GM19468 (cell line): Measurements from ENCODE around the gene CNOT6.
"Not testable (repeated sequence)": the region's sequence is repeated elsewhere in the genome, so short reads cannot be mapped to it uniquely, and the experiment has no call there.

Experiments used
- ATAC-seq: cut with Tn5 transposase; IDR thresholded peaks from one replicate; pipeline ENCODE4 v1.9.1; 2021; ENCODE audit warnings: mild to moderate bottlenecking, moderate library complexity, moderate number of reproducible peaks; ENCODE audit not compliant: unreplicated experiment; ENCODE audit errors: extremely low read depth

The CNOT6 gene

DNA sequence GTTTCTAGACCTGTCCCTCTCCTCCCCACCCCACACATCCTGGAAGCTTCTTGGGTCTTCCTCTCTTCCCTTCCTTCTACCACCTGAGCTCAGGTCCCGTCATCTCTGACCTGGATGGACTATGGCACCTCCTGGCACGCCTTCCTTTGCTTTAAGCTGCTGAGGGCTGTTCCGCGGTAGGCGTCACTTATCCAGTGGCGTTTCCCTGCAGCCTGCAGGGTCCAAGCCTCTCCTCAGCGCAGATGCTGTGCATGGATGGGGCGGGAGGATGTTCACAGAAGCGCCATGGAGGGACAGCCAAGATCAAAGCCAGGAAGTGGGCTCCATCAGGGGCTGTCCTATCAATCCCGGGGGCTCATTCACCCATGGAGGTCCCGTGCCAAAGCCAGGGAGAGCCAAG lies 23.8 kb upstream of the CNOT6 start:
- ATAC-seq = no peak

DNA sequence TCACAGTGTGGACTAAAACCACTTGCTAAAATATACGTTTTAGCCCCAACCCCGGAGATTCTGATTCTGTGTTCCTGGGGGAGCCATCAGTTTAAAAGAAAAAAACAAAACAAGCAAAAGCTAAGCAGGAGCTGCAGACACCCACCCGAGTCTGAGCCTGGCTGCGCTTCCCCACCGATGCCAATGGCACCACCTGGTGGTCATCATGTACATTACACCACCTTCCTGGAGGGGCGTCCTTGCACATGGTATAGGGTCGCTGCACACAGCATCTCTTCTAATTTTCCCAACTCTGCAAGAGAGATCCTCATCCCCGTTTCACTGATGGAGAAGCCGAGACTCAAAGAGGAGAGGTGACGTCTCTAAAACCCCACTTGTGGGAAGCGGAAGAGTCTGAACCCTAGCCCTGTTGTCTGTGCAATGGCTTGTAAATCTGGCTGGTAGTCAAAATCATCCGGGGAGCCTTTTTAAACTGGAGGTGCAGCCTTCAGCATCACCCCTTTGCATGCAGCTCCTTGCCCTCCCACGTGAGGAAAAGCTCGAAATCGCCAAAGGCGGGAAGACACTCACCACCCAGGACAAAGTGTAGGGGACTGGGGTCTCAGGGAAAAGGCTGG lies 23.1 kb upstream of the CNOT6 start:
- ATAC-seq = peak; percentile 38

DNA sequence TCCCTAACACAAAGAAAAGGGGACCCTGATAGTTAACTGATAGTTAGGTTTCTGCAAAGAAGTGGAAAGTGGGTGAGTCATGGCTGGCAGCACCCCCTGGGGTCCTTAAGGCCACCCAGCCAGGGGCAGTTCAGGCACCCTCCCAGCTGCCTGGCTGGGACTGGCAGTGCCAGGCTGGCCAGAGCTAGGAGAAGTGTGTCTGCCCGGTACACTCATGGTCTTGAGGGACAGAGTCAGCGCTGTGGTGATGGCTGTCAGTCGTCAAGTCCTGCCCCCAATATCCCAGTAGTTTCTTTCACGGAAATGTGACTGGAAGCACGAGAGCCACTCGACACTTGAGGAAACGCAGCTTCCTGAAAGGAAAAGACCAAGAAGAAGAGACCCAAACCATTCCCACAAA lies 22.3 kb upstream of the CNOT6 start:
- ATAC-seq = no peak

DNA sequence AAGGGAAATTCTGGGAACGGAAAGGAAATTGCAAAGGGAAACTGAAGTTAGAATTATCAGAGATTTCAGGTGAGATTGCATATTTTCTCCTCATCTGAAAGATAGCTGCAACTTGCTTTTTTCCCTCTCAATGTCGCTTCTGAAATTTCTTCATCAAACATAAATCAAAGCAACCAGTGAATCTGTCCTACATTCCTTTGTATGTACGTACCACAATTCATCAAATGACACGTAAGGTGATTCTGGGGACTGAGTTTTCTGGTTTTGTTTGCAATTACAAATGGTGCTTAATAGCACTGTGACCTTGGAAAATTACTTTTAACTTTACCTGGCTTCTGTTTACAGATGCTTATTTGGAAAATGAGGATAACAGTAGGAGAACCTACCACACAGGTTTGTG lies 21.9 kb upstream of the CNOT6 start:
- ATAC-seq = no peak

DNA sequence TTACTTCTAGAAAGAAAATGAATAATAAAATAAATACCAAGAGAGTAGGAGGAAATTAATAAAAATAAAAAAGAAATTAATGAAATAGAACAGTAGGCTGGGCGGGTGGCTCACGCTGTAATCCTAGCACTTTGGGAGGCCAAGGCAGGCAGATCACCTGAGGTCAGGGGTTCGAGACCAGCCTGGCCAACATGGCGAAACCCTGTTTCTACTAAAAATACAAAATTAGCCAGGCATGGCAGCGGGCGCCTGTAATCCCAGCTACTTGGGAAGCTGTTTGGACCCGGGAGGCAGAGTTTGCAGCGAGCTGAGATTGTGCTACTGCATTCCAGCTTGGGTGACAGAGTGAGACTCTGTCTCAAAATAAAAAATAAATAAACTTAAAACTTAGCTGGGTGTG lies 20.8 kb upstream of the CNOT6 start:
- not testable (repeated sequence) for ATAC-seq

DNA sequence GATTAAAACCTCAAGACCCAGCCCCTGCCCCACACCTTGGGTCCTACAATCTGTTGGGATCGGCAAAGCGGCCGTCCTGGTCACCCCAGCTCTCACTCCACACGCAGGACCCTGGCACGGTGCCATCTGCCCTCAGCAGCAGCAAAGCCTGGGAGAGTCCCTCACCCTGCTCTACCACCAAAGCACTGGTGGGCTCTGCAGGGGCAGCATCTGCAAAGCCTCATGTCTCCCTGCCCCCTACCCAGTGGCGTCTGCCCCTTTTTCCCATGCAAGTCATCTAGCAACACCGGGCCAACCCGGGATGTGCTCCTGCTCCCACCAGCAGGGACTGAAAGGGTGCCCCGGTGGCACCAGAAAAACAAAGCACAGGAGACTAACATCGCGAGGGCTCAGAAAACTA lies 19.6 kb upstream of the CNOT6 start:
- no peak for ATAC-seq

DNA sequence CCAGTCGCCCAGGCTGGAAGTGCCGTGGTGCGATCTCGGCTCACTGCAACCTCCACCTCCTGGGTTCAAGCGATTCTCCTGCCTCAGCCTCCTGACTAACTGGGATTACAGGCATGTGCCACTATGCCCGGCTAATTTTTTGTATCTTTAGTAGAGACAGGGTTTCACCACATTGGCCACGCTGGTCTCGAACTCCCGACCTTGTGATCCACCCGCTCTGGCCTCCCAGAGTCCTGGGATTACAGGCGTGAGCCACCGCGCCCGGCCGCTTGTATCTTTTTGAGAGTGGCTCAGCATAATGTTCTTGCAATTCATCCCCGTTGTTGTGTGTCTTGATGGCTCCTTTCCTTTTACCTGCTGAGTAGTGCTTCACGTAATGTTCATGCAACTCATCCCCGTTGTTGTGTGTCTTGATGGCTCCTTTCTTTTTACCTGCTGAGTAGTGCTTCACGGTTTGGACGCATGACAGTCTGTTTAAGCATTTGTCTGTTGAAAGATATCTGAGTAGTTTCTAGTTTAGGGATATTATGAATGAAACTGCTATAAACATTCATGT lies 18.1 kb upstream of the CNOT6 start:
- not testable (repeated sequence) for ATAC-seq

DNA sequence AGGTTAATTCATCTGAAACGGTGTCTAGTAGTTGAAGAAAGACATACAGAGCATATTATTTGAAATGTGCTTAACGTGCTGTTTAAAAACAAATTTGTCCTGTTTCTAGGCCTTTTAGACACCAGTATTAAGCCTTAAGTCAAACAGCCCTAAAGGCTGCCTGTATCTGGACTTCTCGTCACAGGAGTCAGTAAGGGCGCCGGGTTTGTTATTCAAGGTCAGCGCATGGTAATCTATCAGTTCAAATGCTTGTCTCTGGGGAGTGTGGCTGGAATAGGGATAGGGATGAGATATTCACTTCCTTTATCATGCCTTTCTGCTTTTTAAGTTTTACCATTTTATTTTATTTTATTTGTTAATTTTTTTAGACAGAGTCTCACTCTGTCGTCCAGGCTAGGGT lies 9.4 kb upstream of the CNOT6 start:
- ATAC-seq = no peak

DNA sequence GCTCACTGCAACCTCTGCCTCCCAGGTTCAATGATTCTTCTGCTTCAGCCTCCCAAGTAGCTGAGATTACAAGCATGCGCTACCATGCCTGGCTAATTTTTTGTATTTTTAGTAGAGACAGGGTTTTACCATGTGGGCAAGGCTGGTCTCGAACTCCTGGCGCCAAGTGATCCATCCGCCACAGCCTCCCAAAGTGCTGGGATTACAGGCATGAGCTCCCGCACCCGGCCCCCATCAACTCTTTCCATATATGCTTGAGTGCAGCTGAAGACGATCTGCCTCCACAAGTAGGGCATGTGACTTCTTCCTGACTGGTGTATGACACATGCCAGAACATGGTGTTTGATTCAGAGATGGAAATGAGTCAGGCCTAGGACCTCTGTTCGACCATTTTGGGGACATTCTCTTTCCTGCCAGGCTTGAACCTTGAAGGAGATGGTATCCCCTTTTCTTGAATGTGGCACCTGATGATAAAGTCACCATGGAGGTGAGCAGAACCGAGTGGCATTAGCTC lies 7.5 kb upstream of the CNOT6 start:
- ATAC-seq = no peak

DNA sequence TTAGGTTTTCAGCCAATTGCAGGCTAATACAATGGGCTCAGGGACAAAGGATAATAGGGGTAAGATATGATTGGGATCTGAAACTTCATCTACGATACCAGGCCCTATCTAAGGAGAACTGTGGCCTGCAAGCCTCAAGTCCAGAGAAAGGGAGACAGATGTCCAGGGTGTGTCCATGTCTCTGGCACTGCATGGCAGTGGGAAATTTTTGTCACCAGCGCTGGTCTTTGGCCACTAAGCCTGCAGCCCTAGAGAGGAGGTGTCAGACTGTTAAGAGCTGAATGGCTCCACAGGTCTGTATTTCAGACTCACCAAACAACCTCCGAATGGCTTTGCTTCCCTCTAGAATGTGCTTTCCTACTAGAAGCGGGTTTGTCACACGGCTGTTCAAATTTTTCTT lies 6.6 kb upstream of the CNOT6 start:
- ATAC-seq = no peak

DNA sequence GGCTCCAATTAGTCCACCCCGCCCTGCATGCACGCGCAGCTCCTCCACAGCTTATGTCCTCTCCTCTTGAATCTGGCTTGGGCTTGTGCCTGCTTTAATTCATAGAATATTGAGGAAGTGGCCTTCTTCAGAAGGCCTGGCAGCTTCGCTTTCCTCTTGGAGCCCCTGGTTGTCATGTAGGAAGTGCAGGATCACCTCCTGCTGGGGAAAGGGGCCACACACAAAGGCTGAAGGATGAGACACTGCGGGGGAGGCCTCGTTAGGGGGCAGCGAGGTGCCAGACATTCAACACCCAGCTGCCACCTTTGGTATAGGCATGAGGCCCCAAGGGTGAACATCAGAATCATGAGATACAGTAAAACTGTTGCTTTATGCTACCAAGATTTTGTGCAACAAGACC lies 2.7 kb upstream of the CNOT6 start:
- ATAC-seq = no peak

DNA sequence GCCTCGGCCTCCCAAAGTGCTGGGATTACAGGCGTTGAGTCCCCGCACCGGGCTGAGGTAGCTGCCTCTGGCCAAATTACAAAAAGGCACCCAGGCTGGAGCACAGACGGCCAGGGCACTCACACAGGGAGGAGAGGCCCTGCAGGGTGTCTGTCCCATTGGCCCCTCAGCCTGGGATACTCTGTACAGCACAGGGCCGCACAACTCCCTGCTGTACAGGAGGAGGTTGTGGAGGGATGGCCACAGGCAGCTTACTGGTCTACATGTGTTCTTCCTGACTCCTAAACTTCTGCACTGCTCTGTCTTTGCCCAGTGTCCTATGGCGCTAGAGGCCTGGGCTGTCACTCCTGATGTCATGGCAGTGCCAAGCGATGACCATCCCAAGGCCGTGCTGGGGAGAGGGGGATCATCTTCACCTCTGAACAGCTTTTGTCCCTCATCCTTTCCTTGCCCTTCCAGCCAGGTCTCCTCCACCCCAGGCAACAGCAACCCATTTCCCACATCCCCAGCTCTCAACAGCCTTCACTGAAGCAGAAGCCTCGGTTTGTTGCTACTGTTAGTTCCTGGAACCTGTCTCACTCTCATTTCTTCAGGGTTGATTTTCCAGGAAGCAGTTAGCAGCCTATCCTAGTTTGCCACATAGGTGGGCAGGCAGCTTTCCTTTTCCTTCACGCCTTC lies 1.8 kb upstream of the CNOT6 start:
- no peak for ATAC-seq

DNA sequence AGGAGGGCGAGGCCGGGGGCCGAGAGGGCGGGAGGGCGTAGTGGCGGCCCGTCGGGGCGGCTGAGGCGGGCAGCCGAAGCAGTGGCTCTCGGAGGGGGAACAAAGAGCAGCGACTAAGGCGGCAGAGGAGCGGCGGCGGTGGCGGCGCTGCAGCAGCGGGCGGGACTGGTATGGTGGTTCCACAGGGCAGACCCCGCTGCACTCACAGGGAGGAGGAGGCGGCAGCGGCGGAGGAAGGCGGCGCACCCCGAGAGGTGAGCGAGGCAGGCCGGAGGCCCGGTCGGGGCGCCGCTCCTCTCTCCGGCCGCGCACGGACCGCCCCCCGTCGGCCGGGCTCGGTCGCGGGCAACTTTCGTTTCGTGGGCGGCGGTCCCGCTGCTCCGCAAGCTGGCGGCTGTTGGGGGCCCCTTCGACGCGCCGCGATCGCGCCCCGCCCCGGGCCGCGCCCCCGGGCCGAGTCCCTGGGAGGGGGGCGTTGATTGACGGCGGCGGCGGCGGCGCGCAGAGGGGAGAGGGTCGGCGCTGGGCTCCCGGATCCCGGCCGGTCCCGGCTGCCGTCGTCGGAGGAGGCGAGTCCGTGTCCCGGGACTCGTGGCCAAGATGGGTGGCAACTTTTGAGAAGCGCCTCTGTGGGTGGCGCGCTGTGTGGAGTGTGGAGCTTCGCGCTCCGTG lies 467 bp downstream of the CNOT6 start:
- ATAC-seq = peak; percentile 4

DNA sequence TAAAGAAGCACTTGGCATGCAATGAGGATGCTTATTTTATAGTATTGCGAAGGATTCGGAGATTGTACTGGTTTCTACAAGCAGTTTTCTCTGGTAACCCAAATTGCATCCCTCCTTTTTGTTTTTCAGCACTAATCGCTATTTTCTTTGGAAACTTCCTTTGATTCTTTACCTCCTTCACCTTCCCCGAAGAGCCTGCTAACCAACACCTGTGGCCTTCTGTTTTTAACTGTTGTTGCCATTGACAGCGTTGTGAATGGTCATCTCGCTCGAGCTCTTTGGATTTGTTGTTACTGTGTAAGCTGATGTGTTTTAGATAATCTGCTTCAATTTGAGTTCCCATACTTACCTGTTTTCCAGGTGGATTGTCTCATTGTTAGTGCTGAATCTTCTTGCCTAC lies 1.1 kb downstream of the CNOT6 start:
- no peak for ATAC-seq

DNA sequence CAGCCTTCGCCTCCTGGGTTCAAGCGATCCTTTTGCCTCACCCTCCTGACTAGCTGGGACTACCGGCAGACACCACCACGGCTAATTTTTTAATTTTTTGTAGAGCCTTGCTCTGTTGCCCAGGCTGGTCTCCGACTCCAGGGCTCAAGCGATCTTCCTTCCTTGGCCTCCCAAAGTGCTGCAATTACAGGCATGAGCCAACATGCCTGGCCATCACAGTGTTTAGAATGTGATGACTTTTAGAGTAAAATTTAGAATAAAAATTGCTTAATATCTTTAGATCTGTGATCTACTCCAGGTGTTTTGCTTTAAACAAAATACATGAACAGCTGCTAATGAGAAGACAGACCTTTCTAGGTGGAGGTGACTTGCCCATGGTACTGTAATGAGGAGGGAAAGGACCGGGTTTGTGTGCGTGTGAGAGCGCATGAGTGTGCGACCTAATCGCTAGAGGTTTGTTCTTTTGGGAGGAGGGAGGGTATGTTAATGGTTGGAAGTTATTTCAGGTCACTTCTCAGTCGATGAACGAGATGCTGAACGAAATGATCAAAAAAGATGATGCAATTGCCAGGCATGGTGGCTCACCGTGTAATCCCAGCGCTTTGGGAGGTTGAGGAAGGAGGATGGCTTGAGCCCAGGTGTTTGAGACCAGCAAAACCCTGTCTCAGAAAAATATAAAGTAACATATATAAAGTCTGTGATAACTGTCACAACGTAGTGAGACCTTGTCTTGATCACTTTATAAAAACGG lies 2.0 kb downstream of the CNOT6 start:
- no peak for ATAC-seq

DNA sequence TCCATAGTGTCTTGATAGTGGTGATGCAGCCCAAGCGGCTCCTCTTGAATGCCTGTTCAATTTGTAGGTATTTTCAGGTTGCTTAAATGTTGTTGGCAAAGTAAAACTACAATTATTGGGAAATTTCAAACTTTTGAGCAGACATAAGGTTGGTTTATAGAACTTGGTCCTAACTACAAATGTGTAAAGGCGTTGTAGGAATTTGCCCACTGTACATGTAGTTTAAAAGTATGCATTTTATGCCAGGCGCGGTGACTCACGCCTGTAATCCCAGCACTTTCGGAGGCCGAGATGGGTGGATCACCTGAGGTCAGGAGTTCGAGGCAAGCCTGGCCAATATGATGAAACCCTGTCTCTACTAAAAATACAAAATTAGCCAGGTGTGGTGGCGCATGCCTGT lies 2.6 kb downstream of the CNOT6 start:
- ATAC-seq = not testable (repeated sequence)

DNA sequence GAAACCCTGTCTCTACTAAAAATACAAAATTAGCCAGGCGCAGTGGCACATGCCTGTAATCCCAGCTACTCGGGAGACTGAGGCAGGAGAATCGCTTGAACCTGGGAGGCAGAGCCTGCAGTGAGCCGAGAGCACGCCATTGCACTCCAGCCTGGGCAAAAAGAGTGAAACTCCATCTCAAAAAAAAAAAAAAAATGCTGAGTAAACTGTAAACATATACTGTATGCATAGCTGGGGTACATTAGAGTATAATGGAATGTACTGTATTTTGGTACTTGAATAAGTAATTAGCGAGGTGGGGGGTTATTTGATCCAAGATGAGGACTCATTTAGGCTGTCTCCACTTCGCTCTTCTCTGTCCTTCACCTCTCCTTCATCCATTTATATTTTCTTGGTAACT lies 3.7 kb downstream of the CNOT6 start:
- not testable (repeated sequence) for ATAC-seq

DNA sequence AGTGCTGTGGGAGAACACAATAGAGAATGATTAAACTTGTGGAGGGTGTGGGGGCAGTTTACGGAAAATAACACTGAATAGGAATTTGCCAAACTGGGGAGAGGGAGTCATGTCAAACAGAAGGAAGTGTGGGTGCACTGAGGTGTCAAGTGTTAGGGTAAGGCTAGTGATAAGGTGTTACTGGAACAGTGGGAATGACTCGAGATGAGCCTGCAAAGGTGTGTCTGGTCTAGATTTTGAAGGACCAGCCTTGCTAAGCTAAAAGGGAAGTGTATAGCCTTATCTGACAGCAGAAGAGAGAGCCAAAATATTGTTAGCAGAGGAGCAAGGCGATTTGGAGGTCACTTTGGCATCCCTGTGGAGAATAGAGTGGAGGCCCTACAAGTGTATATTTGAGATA lies 4.2 kb downstream of the CNOT6 start:
- ATAC-seq = no peak

DNA sequence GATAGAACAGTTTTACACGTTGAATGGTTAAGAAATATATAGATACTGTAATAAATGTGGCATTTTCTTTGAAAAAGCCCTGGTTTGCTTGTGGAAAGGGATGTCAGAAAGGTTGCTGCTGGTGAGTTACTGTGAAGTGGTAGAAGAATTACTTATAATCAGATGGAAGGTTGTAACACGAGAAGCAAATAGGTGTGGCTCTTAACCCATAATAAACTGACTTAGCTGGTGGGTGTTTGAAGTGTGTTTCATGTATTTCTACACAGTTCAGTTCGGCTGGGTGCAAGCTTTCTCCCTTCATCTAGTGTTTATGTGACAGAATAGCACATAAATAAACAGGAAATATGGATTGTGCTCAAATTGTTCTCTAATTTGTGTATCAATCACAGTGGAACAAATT lies 5.5 kb downstream of the CNOT6 start:
- ATAC-seq = no peak

DNA sequence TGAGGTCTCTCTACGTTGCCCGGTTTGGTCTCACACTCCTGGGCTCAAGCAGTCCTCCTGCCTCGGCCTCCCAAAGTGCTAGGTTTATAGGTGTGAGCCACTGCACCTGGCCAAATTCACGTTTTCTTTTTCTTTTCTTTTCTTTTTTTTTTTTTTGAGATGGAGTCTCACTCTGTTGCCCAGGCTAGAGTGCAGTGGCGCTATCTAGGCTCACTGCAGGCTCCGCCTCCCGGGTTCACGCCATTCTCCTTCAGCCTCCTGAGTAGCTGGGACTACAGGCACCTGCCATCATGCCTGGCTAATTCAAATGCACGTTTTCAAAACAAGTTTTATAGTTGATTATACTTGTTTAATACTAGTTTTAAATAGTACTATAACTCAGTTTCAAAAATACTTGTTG lies 6.1 kb downstream of the CNOT6 start:
- ATAC-seq = not testable (repeated sequence)

DNA sequence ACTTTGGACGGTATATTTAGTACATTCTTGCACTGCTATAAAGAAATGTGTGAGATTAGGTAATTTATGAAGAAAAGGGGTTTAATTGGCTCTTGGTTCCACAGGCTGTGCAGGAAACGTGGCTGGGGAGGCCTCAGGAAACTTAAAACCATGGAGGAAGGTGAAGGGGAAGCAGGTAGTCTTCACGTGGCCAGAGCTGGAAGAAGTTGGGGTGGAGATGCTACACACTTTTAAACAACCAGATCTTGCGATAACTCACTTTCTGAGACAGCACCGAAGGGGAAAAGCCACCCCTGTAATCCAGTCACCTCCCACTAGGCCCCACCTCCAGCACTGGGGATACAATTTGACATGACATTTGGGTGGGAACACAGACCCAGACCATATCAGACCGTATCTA lies 13.5 kb downstream of the CNOT6 start:
- no peak for ATAC-seq
